WTC11 (cell line): ENCODE measurements around the gene RASGRP2. TPM values are rescaled to one million over a fixed set of nuclear protein-coding genes. Genes with fewer than 3 reads are reported as not detected.

Experiments
- ATAC-seq: fragments of 200-7000 bp; cut with Tn5 transposase; 2 replicates; pipeline ENCODE4 v1.10.0; 2021; ENCODE audit warnings: mild to moderate bottlenecking, moderate library complexity
- CTCF ChIA-PET: fragments of 300-600 bp; sonication (Branson Sonifier 250); formaldehyde crosslinking; loops from one replicate; lab custom pipeline; 2021; ENCODE audit warnings: antibody characterized with exemption; lab: Charles Lee
- POLR2A ChIA-PET: fragments of 350-600 bp; sonication (Branson Sonifier 250); formaldehyde crosslinking; loops from one replicate; lab custom pipeline; 2021; ENCODE audit warnings: antibody characterized with exemption; lab: Charles Lee
- DNase-seq: peaks from one replicate; pipeline ENCODE4 v3.0.0; 2021; ENCODE audit warnings: low spot score
- H3K27ac Mint-ChIP-seq: 2 replicates; pipeline ENCODE4 v1.8.0; 2021; ENCODE audit warnings: mixed read lengths
- H3K27me3 Mint-ChIP-seq: 2 replicates; pipeline ENCODE4 v1.8.0; 2021; ENCODE audit warnings: low read depth, mild to moderate bottlenecking, moderate library complexity, mixed read lengths
- H3K36me3 Mint-ChIP-seq: 2 replicates; pipeline ENCODE4 v1.8.0; 2021; ENCODE audit warnings: mixed read lengths
- H3K4me1 Mint-ChIP-seq: 2 replicates; pipeline ENCODE4 v1.8.0; 2022; ENCODE audit warnings: mixed read lengths
- H3K4me3 Mint-ChIP-seq: 2 replicates; pipeline ENCODE4 v1.8.0; 2021; ENCODE audit warnings: mild to moderate bottlenecking, moderate library complexity, mixed read lengths
- H3K9me3 Mint-ChIP-seq: 2 replicates; pipeline ENCODE4 v1.8.0; 2021; ENCODE audit warnings: mixed read lengths
- CREB1 ChIP-seq: sonication (generic); formaldehyde crosslinking; IDR thresholded peaks from 2 replicates; pipeline ENCODE4 v1.8.0; 2023; ENCODE audit warnings: mild to moderate bottlenecking, missing genetic modification reagents
- ESRRA ChIP-seq: sonication (generic); formaldehyde crosslinking; IDR thresholded peaks from 2 replicates; pipeline ENCODE4 v1.8.1; 2022; ENCODE audit warnings: mild to moderate bottlenecking, missing genetic modification reagents, borderline replicate concordance
- FOXJ3 ChIP-seq: sonication (generic); formaldehyde crosslinking; IDR thresholded peaks from 2 replicates; pipeline ENCODE4 v1.9.0; 2021; ENCODE audit warnings: missing genetic modification reagents, mild to moderate bottlenecking, borderline replicate concordance
- FOXK1 ChIP-seq: sonication (generic); formaldehyde crosslinking; IDR thresholded peaks from 2 replicates; pipeline ENCODE4 v1.8.0; 2022; ENCODE audit warnings: mild to moderate bottlenecking, moderate library complexity, missing genetic modification reagents
- FOXP1 ChIP-seq: sonication (generic); formaldehyde crosslinking; IDR thresholded peaks from 2 replicates; pipeline ENCODE4 v1.8.0; 2022; ENCODE audit warnings: missing genetic modification reagents, mild to moderate bottlenecking, moderate library complexity, borderline replicate concordance
- GRHL2 ChIP-seq: fragments of 250-450 bp; sonication (Bioruptor Pico); IDR thresholded peaks from 2 replicates; pipeline ENCODE4 v1.8.0; 2022; ENCODE audit warnings: mild to moderate bottlenecking, moderate library complexity; ENCODE audit not compliant: insufficient replicate concordance, severe bottlenecking
- IRF2 ChIP-seq: sonication (generic); formaldehyde crosslinking; IDR thresholded peaks from 2 replicates; pipeline ENCODE4 v1.8.0; 2022; ENCODE audit warnings: low read depth, missing genetic modification reagents, borderline replicate concordance
- JAZF1 ChIP-seq: fragments of 250-450 bp; sonication (Bioruptor Pico); IDR thresholded peaks from 2 replicates; pipeline ENCODE4 v1.9.0; 2021; ENCODE audit warnings: moderate library complexity, mild to moderate bottlenecking, inconsistent platforms
- MYBL2 ChIP-seq: sonication (generic); formaldehyde crosslinking; IDR thresholded peaks from 2 replicates; pipeline ENCODE4 v1.8.1; 2023; ENCODE audit warnings: mild to moderate bottlenecking, moderate library complexity, missing genetic modification reagents
- NFATC4 ChIP-seq: fragments of 250-450 bp; sonication (Bioruptor Pico); IDR thresholded peaks from 2 replicates; pipeline ENCODE4 v1.9.0; 2021; ENCODE audit warnings: mild to moderate bottlenecking
- NFE2L1 ChIP-seq: sonication (generic); formaldehyde crosslinking; IDR thresholded peaks from 2 replicates; pipeline ENCODE4 v1.8.1; 2023; ENCODE audit warnings: missing genetic modification reagents
- NR1H2 ChIP-seq: sonication (generic); formaldehyde crosslinking; IDR thresholded peaks from 2 replicates; pipeline ENCODE4 v1.9.0; 2021; ENCODE audit warnings: mild to moderate bottlenecking, moderate library complexity, missing genetic modification reagents
- NR2C2 ChIP-seq: sonication (generic); formaldehyde crosslinking; IDR thresholded peaks from 2 replicates; pipeline ENCODE4 v1.8.0; 2022; ENCODE audit warnings: mild to moderate bottlenecking, missing genetic modification reagents
- PRRX2 ChIP-seq: fragments of 250-450 bp; sonication (Bioruptor Pico); IDR thresholded peaks from 2 replicates; pipeline ENCODE4 v1.8.0; 2021; ENCODE audit warnings: mild to moderate bottlenecking
- RORB ChIP-seq: fragments of 250-450 bp; sonication (Bioruptor Pico); IDR thresholded peaks from 2 replicates; pipeline ENCODE4 v1.9.0; 2021; ENCODE audit warnings: mild to moderate bottlenecking
- SMAD3 ChIP-seq: sonication (generic); formaldehyde crosslinking; IDR thresholded peaks from 2 replicates; pipeline ENCODE4 v1.8.0; 2022; ENCODE audit warnings: missing genetic modification reagents, mild to moderate bottlenecking, borderline replicate concordance
- SOX15 ChIP-seq: fragments of 250-450 bp; sonication (Bioruptor Pico); IDR thresholded peaks from 2 replicates; pipeline ENCODE4 v1.9.0; 2021; ENCODE audit warnings: mild to moderate bottlenecking
- SP1 ChIP-seq: sonication (generic); formaldehyde crosslinking; conservative IDR thresholded peaks from 2 replicates; pipeline ENCODE4 v1.8.1; 2022; ENCODE audit warnings: missing genetic modification reagents
- TEAD1 ChIP-seq: sonication (generic); formaldehyde crosslinking; IDR thresholded peaks from 2 replicates; pipeline ENCODE4 v1.8.0; 2022; ENCODE audit warnings: mild to moderate bottlenecking, missing genetic modification reagents
- TEAD4 ChIP-seq: sonication (generic); formaldehyde crosslinking; IDR thresholded peaks from 2 replicates; pipeline ENCODE4 v1.8.0; 2022; ENCODE audit warnings: mild to moderate bottlenecking, missing genetic modification reagents
- TP53 ChIP-seq: sonication (generic); formaldehyde crosslinking; IDR thresholded peaks from 2 replicates; pipeline ENCODE4 v1.8.1; 2023; ENCODE audit warnings: mild to moderate bottlenecking, missing genetic modification reagents
- ZNF138 ChIP-seq: sonication (generic); formaldehyde crosslinking; conservative IDR thresholded peaks from 2 replicates; pipeline ENCODE4 v1.8.1; 2022; ENCODE audit warnings: mild to moderate bottlenecking, moderate library complexity, missing genetic modification reagents
- ZNF232 ChIP-seq: sonication (generic); formaldehyde crosslinking; IDR thresholded peaks from 2 replicates; pipeline ENCODE4 v1.8.0; 2022; ENCODE audit warnings: mild to moderate bottlenecking, missing genetic modification reagents
- ZNF416 ChIP-seq: fragments of 250-450 bp; sonication (Bioruptor Pico); IDR thresholded peaks from 2 replicates; pipeline ENCODE4 v1.9.0; 2021; ENCODE audit warnings: mild to moderate bottlenecking, inconsistent platforms
- total RNA-seq: library from RNA; stranded (reverse); gene quantifications from 3 replicates; pipeline ENCODE4 v1.2.3, GENCODE V29; 2021
- TF ChIP-seq, protein P1 (sequence below): sonication (generic); formaldehyde crosslinking; IDR thresholded peaks from 2 replicates; pipeline ENCODE4 v1.8.1; 2023; ENCODE audit warnings: mild to moderate bottlenecking, missing genetic modification reagents, moderate library complexity
- TF ChIP-seq, protein P2 (sequence below): fragments of 250-450 bp; sonication (Bioruptor Pico); IDR thresholded peaks from 2 replicates; pipeline ENCODE4 v1.9.0; 2021; ENCODE audit warnings: mild to moderate bottlenecking
- TF ChIP-seq, protein P3 (sequence below): sonication (generic); formaldehyde crosslinking; conservative IDR thresholded peaks from 2 replicates; pipeline ENCODE4 v1.8.1; 2022; ENCODE audit warnings: mild to moderate bottlenecking, missing genetic modification reagents
- TF ChIP-seq, protein P4 (sequence below): sonication (generic); formaldehyde crosslinking; IDR thresholded peaks from 2 replicates; pipeline ENCODE4 v1.8.1; 2022; ENCODE audit warnings: low read depth, missing genetic modification reagents, borderline replicate concordance

Gene RASGRP2
- total RNA-seq, 1 experiment from 2014 or later, result 31.9 TPM

DNA sequence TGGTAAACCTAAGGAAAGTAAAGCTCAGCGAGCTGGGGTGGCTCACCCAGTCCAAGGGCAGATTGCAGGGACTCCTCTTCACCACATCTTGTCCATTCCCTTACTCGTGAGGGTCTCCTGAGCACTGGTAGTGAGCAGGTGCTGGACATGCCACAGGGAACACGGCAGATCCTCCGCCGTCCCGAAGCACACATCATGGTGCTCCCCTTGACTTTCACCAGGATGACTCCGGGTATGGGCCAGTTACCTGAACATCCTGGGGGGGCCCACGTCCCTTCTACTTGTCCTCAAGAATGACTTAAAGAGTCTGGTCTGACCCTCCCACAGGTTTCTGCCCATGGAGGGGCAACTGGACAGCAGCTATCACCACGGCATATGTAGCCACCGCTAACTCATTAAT is 42.4 kb upstream of the RASGRP2 start:
- no peaks in the 10 kb centered on the region; the same call in 1 of the 2 replicates for H3K36me3 Mint-ChIP-seq
- no peak for DNase-seq
- H3K27ac Mint-ChIP-seq, result no peak overlapping the region
- no peaks in the 10 kb centered on the region for H3K9me3 Mint-ChIP-seq
- no peak overlapping the region for H3K4me3 Mint-ChIP-seq
- no peaks in the 10 kb centered on the region for H3K27me3 Mint-ChIP-seq
- CTCF ChIA-PET, result interaction anchor here (0.5 to 1.7 kb wide), 8 partner anchors 8 to 802 kb away, joined by 3 to 13 read pairs (median 4); partner anchors contain the start of genes MAP4K2 and SF1
- TF ChIP-seq CREB1 (CRISPR knock-in tag) (no peak), FOXP1 (CRISPR knock-in tag) (no peak), TP53 (CRISPR knock-in tag) (no peak), NFATC4 (CRISPR knock-in tag) (no peak), SP1 (CRISPR knock-in tag) (no peak), FOXJ3 (CRISPR knock-in tag) (no peak), NR2C2 (no peak), TEAD1 (CRISPR knock-in tag) (no peak), GRHL2 (CRISPR knock-in tag) (no peak), NR1H2 (CRISPR knock-in tag) (no peak), MYBL2 (no peak), IRF2 (CRISPR knock-in tag) (no peak), NFE2L1 (no peak), RORB (CRISPR knock-in tag) (no peak), FOXK1 (CRISPR knock-in tag) (no peak), ZNF416 (CRISPR knock-in tag) (no peak), ZNF232 (CRISPR knock-in tag) (no peak)
- TF ChIP-seq, protein P1, sequence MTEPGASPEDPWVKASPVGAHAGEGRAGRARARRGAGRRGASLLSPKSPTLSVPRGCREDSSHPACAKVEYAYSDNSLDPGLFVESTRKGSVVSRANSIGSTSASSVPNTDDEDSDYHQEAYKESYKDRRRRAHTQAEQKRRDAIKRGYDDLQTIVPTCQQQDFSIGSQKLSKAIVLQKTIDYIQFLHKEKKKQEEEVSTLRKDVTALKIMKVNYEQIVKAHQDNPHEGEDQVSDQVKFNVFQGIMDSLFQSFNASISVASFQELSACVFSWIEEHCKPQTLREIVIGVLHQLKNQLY (CRISPR knock-in tag), result no peak
- TF ChIP-seq, protein P2, sequence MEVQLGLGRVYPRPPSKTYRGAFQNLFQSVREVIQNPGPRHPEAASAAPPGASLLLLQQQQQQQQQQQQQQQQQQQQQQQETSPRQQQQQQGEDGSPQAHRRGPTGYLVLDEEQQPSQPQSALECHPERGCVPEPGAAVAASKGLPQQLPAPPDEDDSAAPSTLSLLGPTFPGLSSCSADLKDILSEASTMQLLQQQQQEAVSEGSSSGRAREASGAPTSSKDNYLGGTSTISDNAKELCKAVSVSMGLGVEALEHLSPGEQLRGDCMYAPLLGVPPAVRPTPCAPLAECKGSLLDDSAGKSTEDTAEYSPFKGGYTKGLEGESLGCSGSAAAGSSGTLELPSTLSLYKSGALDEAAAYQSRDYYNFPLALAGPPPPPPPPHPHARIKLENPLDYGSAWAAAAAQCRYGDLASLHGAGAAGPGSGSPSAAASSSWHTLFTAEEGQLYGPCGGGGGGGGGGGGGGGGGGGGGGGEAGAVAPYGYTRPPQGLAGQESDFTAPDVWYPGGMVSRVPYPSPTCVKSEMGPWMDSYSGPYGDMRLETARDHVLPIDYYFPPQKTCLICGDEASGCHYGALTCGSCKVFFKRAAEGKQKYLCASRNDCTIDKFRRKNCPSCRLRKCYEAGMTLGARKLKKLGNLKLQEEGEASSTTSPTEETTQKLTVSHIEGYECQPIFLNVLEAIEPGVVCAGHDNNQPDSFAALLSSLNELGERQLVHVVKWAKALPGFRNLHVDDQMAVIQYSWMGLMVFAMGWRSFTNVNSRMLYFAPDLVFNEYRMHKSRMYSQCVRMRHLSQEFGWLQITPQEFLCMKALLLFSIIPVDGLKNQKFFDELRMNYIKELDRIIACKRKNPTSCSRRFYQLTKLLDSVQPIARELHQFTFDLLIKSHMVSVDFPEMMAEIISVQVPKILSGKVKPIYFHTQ (CRISPR knock-in tag), result no peak
- TF ChIP-seq, protein P3, sequence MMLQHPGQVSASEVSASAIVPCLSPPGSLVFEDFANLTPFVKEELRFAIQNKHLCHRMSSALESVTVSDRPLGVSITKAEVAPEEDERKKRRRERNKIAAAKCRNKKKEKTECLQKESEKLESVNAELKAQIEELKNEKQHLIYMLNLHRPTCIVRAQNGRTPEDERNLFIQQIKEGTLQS (CRISPR knock-in tag), result no peak
- H3K4me1 Mint-ChIP-seq, result 0 out of 2 replicates have a peak, but pooled peaks cover 3% of the 10 kb centered on the region
- no peak for ATAC-seq
- POLR2A ChIA-PET, result interaction anchor here (0.7 to 1.5 kb wide), 2 partner anchors 7 to 65 kb away, joined by 3 read pairs; no protein-coding TSS in a partner anchor

DNA sequence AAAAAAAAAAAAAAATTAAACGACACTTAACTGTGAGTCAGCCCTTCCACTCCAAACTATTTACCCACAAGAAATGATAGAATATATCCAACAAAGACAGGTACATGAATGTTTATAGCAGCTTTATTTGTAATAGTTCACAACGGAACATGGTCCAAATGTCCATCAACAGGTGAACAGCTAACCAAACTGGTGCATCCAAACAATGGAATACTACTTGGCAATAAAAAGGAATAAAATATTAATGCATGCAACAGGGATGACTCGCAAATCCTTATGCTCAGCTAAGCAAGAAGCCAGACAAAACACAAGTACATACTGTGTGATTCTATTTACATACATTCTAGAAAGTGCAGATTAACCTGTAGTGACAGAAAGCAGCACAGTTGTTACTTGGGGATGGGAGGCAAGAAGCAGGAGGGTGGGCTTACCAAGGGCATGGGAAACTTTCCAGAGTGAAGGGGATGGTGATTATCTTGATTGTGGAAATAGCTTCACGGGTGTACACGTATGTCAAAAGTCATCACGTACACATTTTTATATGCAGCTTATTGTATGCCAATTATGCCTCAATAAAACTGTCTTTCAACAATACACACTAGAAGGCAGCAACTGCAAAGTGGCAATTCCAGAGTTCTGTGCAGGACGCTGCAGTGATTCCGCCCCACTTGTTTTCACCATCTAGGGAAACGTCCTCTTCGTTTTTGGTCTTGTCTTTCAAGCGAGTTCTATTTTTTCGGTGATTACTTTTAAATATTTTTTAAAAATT is 41.1 kb upstream of the RASGRP2 start:
- DNase-seq (no peak), ATAC-seq (no peak)
- Mint-ChIP-seq H3K9me3 (no peaks in the 10 kb centered on the region), H3K36me3 (no peaks in the 10 kb centered on the region; the same call in 1 of the 2 replicates), H3K4me3 (no peak overlapping the region), H3K4me1 (peaks cover 3% of the 10 kb centered on the region; the same call in 1 of the 2 replicates), H3K27me3 (no peaks in the 10 kb centered on the region), H3K27ac (no peak overlapping the region)
- POLR2A ChIA-PET, result no interaction called here
- TF ChIP-seq, protein P4, sequence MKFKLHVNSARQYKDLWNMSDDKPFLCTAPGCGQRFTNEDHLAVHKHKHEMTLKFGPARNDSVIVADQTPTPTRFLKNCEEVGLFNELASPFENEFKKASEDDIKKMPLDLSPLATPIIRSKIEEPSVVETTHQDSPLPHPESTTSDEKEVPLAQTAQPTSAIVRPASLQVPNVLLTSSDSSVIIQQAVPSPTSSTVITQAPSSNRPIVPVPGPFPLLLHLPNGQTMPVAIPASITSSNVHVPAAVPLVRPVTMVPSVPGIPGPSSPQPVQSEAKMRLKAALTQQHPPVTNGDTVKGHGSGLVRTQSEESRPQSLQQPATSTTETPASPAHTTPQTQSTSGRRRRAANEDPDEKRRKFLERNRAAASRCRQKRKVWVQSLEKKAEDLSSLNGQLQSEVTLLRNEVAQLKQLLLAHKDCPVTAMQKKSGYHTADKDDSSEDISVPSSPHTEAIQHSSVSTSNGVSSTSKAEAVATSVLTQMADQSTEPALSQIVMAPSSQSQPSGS (CRISPR knock-in tag), result no peak
- no peak for TF ChIP-seq PRRX2 (CRISPR knock-in tag)
- TF ChIP-seq ZNF138 (CRISPR knock-in tag), result no peak
- no peak for TF ChIP-seq JAZF1 (CRISPR knock-in tag)
- no peak for TF ChIP-seq ESRRA (CRISPR knock-in tag)
- TF ChIP-seq NR1H2 (CRISPR knock-in tag), result no peak
- TF ChIP-seq CREB1 (CRISPR knock-in tag), result no peak
- TF ChIP-seq RORB (CRISPR knock-in tag), result no peak
- TF ChIP-seq SMAD3 (CRISPR knock-in tag), result no peak
- no peak for TF ChIP-seq TEAD4 (CRISPR knock-in tag)
- no peak for TF ChIP-seq SOX15
- CTCF ChIA-PET, result interaction anchor here (0.7 to 1.5 kb wide), 4 partner anchors 17 to 96 kb away, joined by 3 to 4 read pairs (median 3); partner anchors contain the start of gene MAP4K2
